IMR-90 (cell line): Measurements from ENCODE around the gene PODNL1. TPM values are rescaled to one million over a fixed set of nuclear protein-coding genes. Genes with fewer than 3 reads are reported as not detected.

Experiments used
- ATAC-seq: fragments of 200-7000 bp; cut with Tn5 transposase; 2 replicates; pipeline ENCODE4 v1.9.1; 2020; ENCODE audit warnings: low read depth, mild to moderate bottlenecking, moderate library complexity
- BruUV-seq: library from RNA; stranded (reverse); fragments of 400-500 nt; replicated peaks from 2 replicates; lab custom pipeline; 2021; lab: Mats Ljungman, UMichigan
- CTCF ChIA-PET: fragments of 300-600 bp; formaldehyde crosslinking; extraction: SDS; loops from one replicate; lab custom pipeline; 2021; ENCODE audit warnings: antibody characterized with exemption; lab: Yijun Ruan, JAX
- POLR2A ChIA-PET: fragments of 300-600 bp; sonication (Branson Sonifier 250); formaldehyde crosslinking; loops from one replicate; lab custom pipeline; 2022; ENCODE audit warnings: antibody characterized with exemption; ENCODE audit not compliant: unreplicated experiment; lab: Charles Lee
- DNase-seq: peaks from one replicate; pipeline ENCODE4 v3.0.0; 2013
- H2AFZ ChIP-seq: replicated peaks from 2 replicates; pipeline ENCODE3; 2013; ENCODE audit warnings: low read length, mild to moderate bottlenecking; ENCODE audit not compliant: poor library complexity
- H2AK5ac ChIP-seq: 2 replicates; pipeline ENCODE4 v1.6.1; 2013; ENCODE audit warnings: low read depth, low read length, inconsistent platforms
- H2AK9ac ChIP-seq: replicated peaks from 2 replicates; pipeline ENCODE3; 2013; ENCODE audit warnings: mild to moderate bottlenecking, low read depth, low read length, moderate library complexity; ENCODE audit not compliant: poor library complexity
- H2BK120ac ChIP-seq: 2 replicates; pipeline ENCODE4 v1.6.1; 2013; ENCODE audit warnings: low read depth, low read length, inconsistent platforms
- H2BK15ac ChIP-seq: 3 replicates; pipeline ENCODE4 v1.6.1; 2013; ENCODE audit warnings: low read depth, low read length, inconsistent platforms
- H2BK20ac ChIP-seq: 2 replicates; pipeline ENCODE4 v1.6.1; 2013; ENCODE audit warnings: low read depth, mild to moderate bottlenecking, inconsistent platforms, low read length, moderate library complexity
- H2BK5ac ChIP-seq: 2 replicates; pipeline ENCODE4 v1.6.1; 2013; ENCODE audit warnings: mild to moderate bottlenecking, low read depth, low read length, inconsistent platforms; ENCODE audit not compliant: poor library complexity, severe bottlenecking
- H3K14ac ChIP-seq: replicated peaks from 2 replicates; pipeline ENCODE4 v1.6.1; 2013; ENCODE audit warnings: low read depth, low read length, inconsistent platforms
- H3K18ac ChIP-seq: 2 replicates; pipeline ENCODE4 v1.6.1; 2013; ENCODE audit warnings: low read depth, low read length, control low read depth
- H3K23ac ChIP-seq: 2 replicates; pipeline ENCODE4 v1.6.1; 2013; ENCODE audit warnings: low read depth, low read length, inconsistent platforms
- H3K27ac ChIP-seq: 2 replicates; pipeline ENCODE4 v1.5.1; 2013; ENCODE audit warnings: mild to moderate bottlenecking, control low read depth, low read length; ENCODE audit not compliant: insufficient read depth
- H3K27me3 ChIP-seq: 2 replicates; pipeline ENCODE4 v1.6.1; 2013; ENCODE audit warnings: low read length; ENCODE audit not compliant: control insufficient read depth, insufficient read depth
- H3K36me3 ChIP-seq: 2 replicates; pipeline ENCODE4 v1.6.1; 2013; ENCODE audit warnings: low read length, mixed read lengths; ENCODE audit not compliant: control insufficient read depth, insufficient read depth
- H3K4ac ChIP-seq: 2 replicates; pipeline ENCODE4 v1.6.1; 2013; ENCODE audit warnings: low read depth, low read length, inconsistent platforms
- H3K4me1 ChIP-seq: 2 replicates; pipeline ENCODE4 v1.6.1; 2013; ENCODE audit warnings: low read length, mixed read lengths; ENCODE audit not compliant: control insufficient read depth, insufficient read depth
- H3K4me2 ChIP-seq: 2 replicates; pipeline ENCODE4 v1.6.1; 2013; ENCODE audit warnings: low read depth, mild to moderate bottlenecking, control low read depth, low read length, moderate library complexity
- H3K4me3 ChIP-seq: 2 replicates; pipeline ENCODE4 v1.5.1; 2013; ENCODE audit warnings: low read depth, mild to moderate bottlenecking, control low read depth, low read length, moderate library complexity; ENCODE audit not compliant: insufficient read depth
- H3K56ac ChIP-seq: 2 replicates; pipeline ENCODE4 v1.6.1; 2013; ENCODE audit warnings: low read length, inconsistent platforms; ENCODE audit not compliant: insufficient read depth; ENCODE audit errors: extremely low read depth
- H3K79me1 ChIP-seq, 2 experiments: 2 replicates each; pipeline ENCODE4 v1.6.1; 2013; ENCODE audit warnings: low read length in 2 of 2, inconsistent platforms in 1 of 2, low read depth in 1 of 2
- H3K9ac ChIP-seq: 2 replicates; pipeline ENCODE4 v1.6.1; 2013; ENCODE audit warnings: low read depth, low read length, control low read depth
- H3K9me1 ChIP-seq: 2 replicates; pipeline ENCODE4 v1.6.1; 2013; ENCODE audit warnings: low read length, inconsistent platforms; ENCODE audit not compliant: insufficient read depth
- H3K9me3 ChIP-seq: 2 replicates; pipeline ENCODE4 v1.6.1; 2013; ENCODE audit warnings: low read length; ENCODE audit not compliant: control insufficient read depth, insufficient read depth
- H4K20me1 ChIP-seq: 2 replicates; pipeline ENCODE4 v1.6.1; 2013; ENCODE audit warnings: low read length, inconsistent platforms; ENCODE audit not compliant: insufficient read depth
- H4K5ac ChIP-seq: 2 replicates; pipeline ENCODE4 v1.6.1; 2013; ENCODE audit warnings: mild to moderate bottlenecking, low read depth, low read length, control low read depth
- H4K8ac ChIP-seq, 2 experiments: 2 replicates each; pipeline ENCODE4 v1.6.1; 2013; ENCODE audit warnings: low read depth in 2 of 2, low read length in 2 of 2, control low read depth in 1 of 2, inconsistent platforms in 1 of 2
- H4K91ac ChIP-seq: 2 replicates; pipeline ENCODE4 v1.6.1; 2013; ENCODE audit warnings: low read depth, low read length, inconsistent platforms; ENCODE audit not compliant: insufficient read depth
- BHLHE40 ChIP-seq: fragments of 150-350 bp; IDR thresholded peaks from 2 replicates; pipeline ENCODE4 v1.6.1; 2016; ENCODE audit warnings: mild to moderate bottlenecking, low read depth, low read length
- CEBPB ChIP-seq: IDR thresholded peaks from 2 replicates; pipeline ENCODE4 v1.6.1; 2012; ENCODE audit warnings: low read depth, low read length, improper control_type of control experiment
- CHD1 ChIP-seq: IDR thresholded peaks from 2 replicates; pipeline ENCODE4 v1.6.1; 2012; ENCODE audit warnings: low read depth, low read length, improper control_type of control experiment
- FOS ChIP-seq: fragments of 150-350 bp; IDR thresholded peaks from 2 replicates; pipeline ENCODE4 v1.6.1; 2016; ENCODE audit warnings: low read depth, low read length
- MAFK ChIP-seq: IDR thresholded peaks from 2 replicates; pipeline ENCODE4 v1.6.1; 2012; ENCODE audit warnings: low read depth, low read length, improper control_type of control experiment
- MAZ ChIP-seq: IDR thresholded peaks from 2 replicates; pipeline ENCODE4 v1.6.1; 2012; ENCODE audit warnings: low read depth, mild to moderate bottlenecking, low read length, improper control_type of control experiment, moderate library complexity, borderline replicate concordance
- MXI1 ChIP-seq: IDR thresholded peaks from 2 replicates; pipeline ENCODE4 v1.6.1; 2012; ENCODE audit warnings: low read depth, mild to moderate bottlenecking, low read length, moderate library complexity, borderline replicate concordance
- NFE2L2 ChIP-seq: fragments of 150-350 bp; IDR thresholded peaks from 2 replicates; pipeline ENCODE4 v1.6.1; 2016; ENCODE audit warnings: low read depth, mild to moderate bottlenecking, low read length
- POLR2A ChIP-seq: IDR thresholded peaks from 2 replicates; pipeline ENCODE4 v1.6.1; 2012; ENCODE audit warnings: mild to moderate bottlenecking, low read depth, low read length
- RAD21 ChIP-seq: IDR thresholded peaks from 2 replicates; pipeline ENCODE4 v1.6.1; 2012; ENCODE audit warnings: low read length, improper control_type of control experiment
- RFX5 ChIP-seq: IDR thresholded peaks from 2 replicates; pipeline ENCODE4 v1.8.0; 2012; ENCODE audit warnings: low read depth, mild to moderate bottlenecking, low read length, moderate library complexity
- SMC3 ChIP-seq: fragments of 150-350 bp; IDR thresholded peaks from 2 replicates; pipeline ENCODE4 v1.6.1; 2016; ENCODE audit warnings: low read depth, mild to moderate bottlenecking, antibody characterized with exemption, low read length, moderate library complexity
- USF2 ChIP-seq: fragments of 150-350 bp; IDR thresholded peaks from 2 replicates; pipeline ENCODE4 v1.6.1; 2017; ENCODE audit warnings: mild to moderate bottlenecking, antibody characterized with exemption, low read length, low read depth
- WGBS, 2 experiments: methylation state at CpG; one replicate each; pipeline versions ENCODE4 v1.1.5 to v1.1.7; 2013; ENCODE audit warnings: missing lambda C conversion rate in 2 of 2; ENCODE audit not compliant: insufficient read length in 1 of 2; ENCODE audit errors: extremely low coverage in 2 of 2; 5-methylcytosine and 5-hydroxymethylcytosine counted together
- dilution Hi-C: fragments of 300-500 bp; cut with HindIII; formaldehyde crosslinking; loops from one replicate; pipeline ENCODE4 v1.14.3; 2018; ENCODE audit warnings: low sequenced_read_pairs; ENCODE audit not compliant: unreplicated experiment
- in situ Hi-C: fragments of 300-500 bp; cut with MboI; formaldehyde crosslinking; loops from 3 replicates; pipeline ENCODE4 v1.14.3; 2019; ENCODE audit warnings: low sequenced_read_pairs, inconsistent platforms, mixed read lengths
- intact Hi-C: fragments of 100-400 bp; cut with micrococcal nuclease; formaldehyde crosslinking; loops from 2 replicates; pipeline ENCODE4 v1.10.0; 2022
- polyA plus RNA-seq, 3 experiments: library from polyadenylated mRNA; depleted of rRNA; stranded (reverse); fragments of >200 nt; gene quantifications; 2 replicates each; pipeline ENCODE4 v1.2.3, GENCODE V29; 2012; ENCODE audit warnings: low replicate concordance in 1 of 3
- total RNA-seq: library from RNA; depleted of rRNA; stranded (reverse); fragments of >200 nt; gene quantifications from 2 replicates; pipeline ENCODE4 v1.2.3, GENCODE V29; 2012
- TF ChIP-seq, protein P1 (sequence below): conservative IDR thresholded peaks from 2 replicates; pipeline ENCODE4 v1.5.1; 2012; ENCODE audit warnings: mild to moderate bottlenecking, low read depth, low read length, improper control_type of control experiment
- TF ChIP-seq, protein P2 (sequence below): fragments of 150-350 bp; IDR thresholded peaks from 2 replicates; pipeline ENCODE4 v1.6.1; 2016; ENCODE audit warnings: low read depth, mild to moderate bottlenecking, low read length, moderate library complexity, borderline replicate concordance

Gene PODNL1
- total and polyA plus RNA-seq, 2 of the 4 experiments (the other 2 are of a cell fraction), result under 0.01 to 2.4 TPM

- TF ChIP-seq POLR2A (no peak), MAZ (no peak), CHD1 (no peak), NFE2L2 (no peak), RFX5 (no peak), MAFK (no peak)
These were observed 12.8 kb upstream of the PODNL1 start (continued) for GRCh38 chr19:13951043-13951442.

DNA sequence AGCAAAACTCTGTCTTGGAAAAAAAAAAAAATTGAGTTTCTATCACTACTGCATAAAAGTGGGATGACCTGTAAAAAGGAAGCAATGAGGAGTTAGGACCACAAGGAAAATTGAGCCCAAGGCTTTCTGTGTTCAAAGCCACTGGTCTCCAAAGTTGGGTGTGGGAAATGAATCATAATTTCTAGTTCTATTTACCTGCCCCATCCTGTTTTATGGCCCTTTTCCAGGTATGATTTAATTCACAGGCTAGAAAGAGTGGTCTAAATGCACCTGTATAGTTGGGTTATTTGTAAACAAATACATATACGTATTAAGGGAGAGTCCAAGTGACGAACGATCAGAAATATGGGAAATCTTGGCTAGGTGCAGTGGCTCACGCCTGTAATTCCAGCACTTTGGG is 8.2 kb upstream of the PODNL1 start:
- H3K4ac ChIP-seq, result no peak overlapping the region
- no peaks in the 10 kb centered on the region for H3K36me3 ChIP-seq
- no peaks in the 10 kb centered on the region for H3K79me1 ChIP-seq
- H4K20me1 ChIP-seq, result no peaks in the 10 kb centered on the region
- H3K4me2 ChIP-seq, result no peak overlapping the region
- ChIA-PET POLR2A (interaction anchor here (0.6 kb wide), 2 partner anchors 11 to 19 kb away, joined by 4 read pairs; no protein-coding TSS in a partner anchor), CTCF (no interaction called here)
- no peak overlapping the region for H3K27ac ChIP-seq
- H3K4me1 ChIP-seq, result no peaks in the 10 kb centered on the region
- DNase-seq, result no peak
- no peak overlapping the region for H4K8ac ChIP-seq
- no peak overlapping the region for H4K91ac ChIP-seq
- no peak overlapping the region for H2AK9ac ChIP-seq
- intact Hi-C loops (no loop called here), dilution Hi-C loops (no loop called here), in situ Hi-C loops (no loop called here)
- no peak for ATAC-seq
- H2AK5ac ChIP-seq, result no peak overlapping the region
- H3K9me3 ChIP-seq, result no peaks in the 10 kb centered on the region
- H4K5ac ChIP-seq, result no peak overlapping the region
- no TSS peak for BruUV-seq
- no peak overlapping the region for H2BK20ac ChIP-seq
- no peak overlapping the region for H2AFZ ChIP-seq
- H2BK5ac ChIP-seq, result no peak overlapping the region
- no peak overlapping the region for H2BK120ac ChIP-seq
- no peak overlapping the region for H3K18ac ChIP-seq
- no peak overlapping the region for H3K14ac ChIP-seq
- no peak overlapping the region for H2BK15ac ChIP-seq
- H3K9me1 ChIP-seq, result no peaks in the 10 kb centered on the region
- H3K23ac ChIP-seq, result no peak overlapping the region
- no peak overlapping the region for H3K9ac ChIP-seq
- no CpG with 5 or more reads among the region's 4 CpGs for WGBS, 2 experiments
- H3K56ac ChIP-seq, result no peak overlapping the region
- no peak overlapping the region for H3K4me3 ChIP-seq
- TF ChIP-seq, protein P1, sequence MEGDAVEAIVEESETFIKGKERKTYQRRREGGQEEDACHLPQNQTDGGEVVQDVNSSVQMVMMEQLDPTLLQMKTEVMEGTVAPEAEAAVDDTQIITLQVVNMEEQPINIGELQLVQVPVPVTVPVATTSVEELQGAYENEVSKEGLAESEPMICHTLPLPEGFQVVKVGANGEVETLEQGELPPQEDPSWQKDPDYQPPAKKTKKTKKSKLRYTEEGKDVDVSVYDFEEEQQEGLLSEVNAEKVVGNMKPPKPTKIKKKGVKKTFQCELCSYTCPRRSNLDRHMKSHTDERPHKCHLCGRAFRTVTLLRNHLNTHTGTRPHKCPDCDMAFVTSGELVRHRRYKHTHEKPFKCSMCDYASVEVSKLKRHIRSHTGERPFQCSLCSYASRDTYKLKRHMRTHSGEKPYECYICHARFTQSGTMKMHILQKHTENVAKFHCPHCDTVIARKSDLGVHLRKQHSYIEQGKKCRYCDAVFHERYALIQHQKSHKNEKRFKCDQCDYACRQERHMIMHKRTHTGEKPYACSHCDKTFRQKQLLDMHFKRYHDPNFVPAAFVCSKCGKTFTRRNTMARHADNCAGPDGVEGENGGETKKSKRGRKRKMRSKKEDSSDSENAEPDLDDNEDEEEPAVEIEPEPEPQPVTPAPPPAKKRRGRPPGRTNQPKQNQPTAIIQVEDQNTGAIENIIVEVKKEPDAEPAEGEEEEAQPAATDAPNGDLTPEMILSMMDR, result no peak
- TF ChIP-seq RFX5 (no peak), SMC3 (no peak), NFE2L2 (no peak), USF2 (no peak), POLR2A (no peak), CEBPB (no peak), CHD1 (no peak), MXI1 (no peak), FOS (no peak), MAZ (no peak), RAD21 (no peak), BHLHE40 (no peak)
- TF ChIP-seq, protein P2, sequence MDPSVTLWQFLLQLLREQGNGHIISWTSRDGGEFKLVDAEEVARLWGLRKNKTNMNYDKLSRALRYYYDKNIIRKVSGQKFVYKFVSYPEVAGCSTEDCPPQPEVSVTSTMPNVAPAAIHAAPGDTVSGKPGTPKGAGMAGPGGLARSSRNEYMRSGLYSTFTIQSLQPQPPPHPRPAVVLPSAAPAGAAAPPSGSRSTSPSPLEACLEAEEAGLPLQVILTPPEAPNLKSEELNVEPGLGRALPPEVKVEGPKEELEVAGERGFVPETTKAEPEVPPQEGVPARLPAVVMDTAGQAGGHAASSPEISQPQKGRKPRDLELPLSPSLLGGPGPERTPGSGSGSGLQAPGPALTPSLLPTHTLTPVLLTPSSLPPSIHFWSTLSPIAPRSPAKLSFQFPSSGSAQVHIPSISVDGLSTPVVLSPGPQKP, result no peak
- H3K27me3 ChIP-seq, result no peaks in the 10 kb centered on the region; the same call in 1 of the 2 replicates
